ENCODE data around the gene ULK1. TPM values are rescaled to one million over a fixed set of nuclear protein-coding genes. Genes with fewer than 3 reads are reported as not detected.

Gene ULK1
- total RNA-seq, 2 experiments from 2014 or later: 13.3 to 15.5 TPM

- intact Hi-C loops (cut with micrococcal nuclease): no loop called here
- no peak for ATAC-seq
- TF ChIP-seq CTCF (IDR thresholded peaks at IDR 0.05): no peak
- no peak overlapping the region for H3K27ac Mint-ChIP-seq
- H3K4me1 Mint-ChIP-seq (ENCODE audit: low read depth): peaks cover 2% of the 10 kb centered on the region
- no peaks in the 10 kb centered on the region for H3K9me3 Mint-ChIP-seq
- ChIA-PET CTCF (no interaction called here), POLR2A (no interaction called here)
- no peaks in the 10 kb centered on the region for H3K36me3 Mint-ChIP-seq (ENCODE audit: low read depth)
- no peak for DNase-seq
- no peaks in the 10 kb centered on the region for H3K27me3 Mint-ChIP-seq
- no peak overlapping the region for H3K4me3 Mint-ChIP-seq
These were observed 25.1 kb downstream of the ULK1 start for GRCh38 chr12:131919366-131920156.

- H3K4me3 Mint-ChIP-seq: no peak overlapping the region
- DNase-seq (no peak), ATAC-seq (no peak)
- H3K4me1 Mint-ChIP-seq (ENCODE audit: low read depth): peaks cover 2% of the 10 kb centered on the region
- no peaks in the 10 kb centered on the region for H3K9me3 Mint-ChIP-seq
- no peak for TF ChIP-seq CTCF (IDR thresholded peaks at IDR 0.05)
- H3K36me3 Mint-ChIP-seq (ENCODE audit: low read depth): no peaks in the 10 kb centered on the region
- H3K27ac Mint-ChIP-seq: no peak overlapping the region
- intact Hi-C loops (cut with micrococcal nuclease): no loop called here
- ChIA-PET POLR2A (no interaction called here), CTCF (no interaction called here)
- no peaks in the 10 kb centered on the region for H3K27me3 Mint-ChIP-seq
These were observed 25.7 kb downstream of the ULK1 start for GRCh38 chr12:131920157-131920508.

GRCh38 chr12:131920902-131921840 lies 26.7 kb downstream of the ULK1 start:
- no peaks in the 10 kb centered on the region for H3K27me3 Mint-ChIP-seq
- peaks cover 2% of the 10 kb centered on the region for H3K4me1 Mint-ChIP-seq (ENCODE audit: low read depth)
- no peak for DNase-seq
- H3K36me3 Mint-ChIP-seq (ENCODE audit: low read depth): no peaks in the 10 kb centered on the region
- H3K27ac Mint-ChIP-seq: no peak overlapping the region
- no peak for ATAC-seq
- ChIA-PET CTCF (no interaction called here), POLR2A (no interaction called here)
- intact Hi-C loops (cut with micrococcal nuclease): no loop called here
- H3K9me3 Mint-ChIP-seq: no peaks in the 10 kb centered on the region
- no peak for TF ChIP-seq CTCF (IDR thresholded peaks at IDR 0.05)
- no peak overlapping the region for H3K4me3 Mint-ChIP-seq

GRCh38 chr12:131921866-131922769 lies 27.7 kb downstream of the ULK1 start:
- ChIA-PET POLR2A (no interaction called here), CTCF (no interaction called here)
- peaks cover 2% of the 10 kb centered on the region for H3K4me1 Mint-ChIP-seq (ENCODE audit: low read depth)
- intact Hi-C loops (cut with micrococcal nuclease): no loop called here
- no peak for TF ChIP-seq CTCF (IDR thresholded peaks at IDR 0.05)
- no peak overlapping the region for H3K27ac Mint-ChIP-seq
- H3K27me3 Mint-ChIP-seq: no peaks in the 10 kb centered on the region
- DNase-seq: no peak
- H3K4me3 Mint-ChIP-seq: no peak overlapping the region
- no peaks in the 10 kb centered on the region for H3K9me3 Mint-ChIP-seq
- no peak for ATAC-seq
- no peaks in the 10 kb centered on the region for H3K36me3 Mint-ChIP-seq (ENCODE audit: low read depth)

Measured in activated CD8-positive, alpha-beta T cell treated with anti-CD3 and anti-CD28 coated beads for 36 hours (primary cell).